Stimulated activated CD8-positive, alpha-beta memory T cell treated with anti-CD3 and anti-CD28 coated beads, Interleukin-12 subunit alpha, Interleukin-12 subunit beta, amount 100 ng/mL, for 24 hours (primary cell): ENCODE measurements around the gene PCBD1.
"Not testable (repeated sequence)": the region's sequence is repeated elsewhere in the genome, so short reads cannot be mapped to it uniquely, and the experiment has no call there.

ENCODE experiments used
- DNase-seq: peaks from one replicate; pipeline ENCODE4 v3.0.0-alpha.2; 2020; ENCODE audit errors: extremely low read depth

PCBD1 gene

GRCh38 chr10:70887804-70888800 lies at the start of gene PCBD1:
Gene PCBD1, minus strand, starts transcription at chr10:70888565. Its CDS starts 32 bp downstream, at chr10:70888533.
- DNase-seq, result peak; percentile 36

- DNase-seq, result no peak
These were observed 49.3 kb upstream of the PCBD1 start for GRCh38 chr10:70937661-70938060.

DNA sequence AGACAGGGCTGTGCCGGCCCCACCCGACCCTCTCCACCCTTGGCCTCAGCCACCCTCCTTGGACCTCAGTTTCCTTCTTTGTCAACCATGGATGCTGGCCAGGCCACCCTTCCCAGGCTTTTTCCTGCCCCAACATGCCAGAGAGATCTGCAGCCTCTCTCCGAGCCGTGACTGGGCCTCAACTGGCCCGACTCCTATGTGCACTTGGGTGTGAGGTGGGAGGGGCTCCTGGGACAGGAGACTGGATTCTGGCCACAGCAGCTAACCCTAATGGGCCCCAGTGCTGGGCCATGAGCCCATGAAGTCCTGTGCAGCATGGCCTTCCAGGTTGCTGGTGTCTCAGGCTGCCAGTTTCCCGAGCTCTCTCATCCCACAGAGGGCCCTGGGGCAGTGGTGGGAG lies 47.7 kb upstream of the PCBD1 start:
- DNase-seq, result no peak

DNA sequence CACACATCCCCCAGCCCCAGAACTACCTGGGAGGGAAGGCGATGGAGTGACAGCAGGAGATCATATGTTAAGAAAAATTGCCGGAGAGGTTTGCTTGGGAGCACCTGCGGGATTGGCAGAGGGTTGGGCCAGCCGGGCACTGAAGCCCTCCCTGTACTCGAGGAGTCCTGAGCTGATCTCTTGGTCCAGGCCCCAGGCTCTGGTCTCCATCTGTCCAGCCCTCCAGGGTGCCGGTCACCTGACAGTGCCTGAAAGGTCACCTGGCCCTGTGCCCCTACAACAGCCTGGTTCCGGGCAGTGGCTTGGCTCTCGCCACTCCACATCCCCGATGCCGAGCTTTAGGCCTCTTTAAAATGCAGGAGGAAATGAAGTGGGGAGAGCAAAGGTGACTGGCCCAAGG lies 47.3 kb upstream of the PCBD1 start:
- no peak for DNase-seq

GRCh38 chr10:70935125-70935625 lies 46.8 kb upstream of the PCBD1 start:
- no peak for DNase-seq

- DNase-seq, result no peak
These were observed 46.3 kb upstream of the PCBD1 start for GRCh38 chr10:70934701-70935100.

DNA sequence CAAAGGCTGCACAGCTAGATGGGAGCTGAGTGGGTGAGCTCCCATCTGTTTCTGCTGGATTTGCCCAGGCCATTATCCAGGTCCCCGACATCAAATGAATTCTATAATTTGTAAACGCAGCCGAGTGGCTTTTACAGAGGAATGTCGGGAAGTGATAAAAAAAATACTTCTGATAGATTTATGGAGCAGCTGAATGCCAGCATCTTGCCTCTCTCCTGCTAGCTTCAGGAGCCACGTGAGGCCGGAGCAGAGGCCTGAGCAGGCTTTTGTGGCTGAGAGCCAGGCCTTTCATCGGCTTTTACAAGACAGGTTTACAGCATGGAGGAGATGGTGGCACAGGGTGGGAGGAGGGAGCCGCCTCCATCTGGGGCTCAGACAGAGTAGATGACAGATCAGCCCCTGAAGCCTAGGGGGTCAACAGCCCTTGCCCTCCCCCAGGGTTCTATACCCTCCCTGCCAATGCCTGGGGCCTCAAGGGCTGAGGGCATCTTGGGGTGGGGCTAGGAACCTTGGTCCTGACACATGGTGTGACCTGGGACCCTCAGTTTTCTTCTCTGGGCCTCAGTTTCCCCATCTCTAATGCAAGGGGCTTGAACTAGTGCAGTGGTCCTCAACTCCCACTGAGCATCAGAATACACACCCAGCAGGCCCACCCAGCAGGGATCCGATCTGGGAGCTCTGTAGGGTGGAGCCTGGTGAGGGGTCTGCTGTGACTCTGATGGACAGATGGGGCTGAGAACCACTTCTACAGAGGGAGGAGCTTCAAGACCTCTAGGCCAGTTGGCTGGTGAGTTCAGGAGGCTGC lies 44.2 kb upstream of the PCBD1 start:
- DNase-seq, result no peak

GRCh38 chr10:70931168-70931815 lies 42.9 kb upstream of the PCBD1 start:
- no peak for DNase-seq

- no peak for DNase-seq
These were observed 42.1 kb upstream of the PCBD1 start for GRCh38 chr10:70930263-70931000.

DNA sequence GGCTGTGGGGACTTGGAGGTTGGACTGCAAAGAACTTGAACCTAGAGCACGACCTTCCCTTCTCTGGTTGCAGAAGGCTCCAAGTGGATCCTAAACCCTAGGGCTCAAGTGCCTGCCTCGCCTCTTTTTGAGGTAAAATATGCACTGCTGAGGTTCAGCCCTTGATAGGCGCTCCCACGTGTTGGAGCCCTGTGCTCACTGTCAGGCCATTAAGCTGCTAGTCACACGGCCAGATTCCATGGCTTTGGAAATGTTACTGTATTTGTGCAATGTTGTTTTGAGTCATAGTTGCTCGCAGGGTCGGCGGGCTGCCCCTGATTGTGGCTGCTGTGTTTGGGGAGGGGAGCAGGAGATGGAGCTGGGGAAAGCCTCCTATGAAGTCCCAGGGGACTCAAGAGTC lies 39.8 kb upstream of the PCBD1 start:
- DNase-seq, result no peak

GRCh38 chr10:70927189-70927943 lies 39.0 kb upstream of the PCBD1 start:
- no peak for DNase-seq

DNA sequence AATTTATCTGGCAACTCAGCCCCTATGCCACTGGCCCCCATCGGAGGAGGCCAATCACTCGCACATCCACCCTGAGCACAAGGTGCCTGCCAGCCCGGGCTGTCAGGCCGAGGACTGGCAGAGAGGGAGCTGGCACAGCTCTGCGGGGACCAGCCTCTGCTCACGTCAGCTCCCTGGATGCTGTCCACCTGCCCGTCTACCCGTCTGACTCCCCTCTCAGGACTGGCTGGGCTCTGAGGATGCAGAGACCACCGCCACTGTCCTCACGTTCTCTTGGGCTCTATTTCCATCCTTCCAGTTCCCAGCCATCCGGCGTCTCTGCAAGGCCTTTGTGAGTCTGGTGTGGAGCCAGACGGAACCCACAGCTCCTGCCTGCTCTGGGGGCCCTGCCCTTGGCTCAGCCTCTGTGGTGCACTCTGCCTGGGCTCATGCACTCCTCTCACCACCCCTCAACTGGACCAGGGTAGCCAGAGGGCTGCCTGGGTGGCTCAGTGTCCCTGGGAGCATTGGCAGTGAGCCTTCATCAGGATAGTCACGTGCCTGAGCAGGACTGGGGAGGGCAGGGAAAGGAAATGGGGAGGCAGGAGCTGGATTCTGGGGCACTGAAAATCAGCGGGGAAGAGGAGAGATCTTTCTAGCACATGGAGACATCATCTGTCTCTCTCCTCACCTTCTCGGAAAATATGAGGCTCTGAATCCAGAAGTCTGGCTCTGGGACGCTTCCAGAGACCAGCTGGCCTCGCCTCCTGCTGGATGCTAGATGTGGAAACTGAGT lies 38.0 kb upstream of the PCBD1 start:
- DNase-seq, result no peak

DNA sequence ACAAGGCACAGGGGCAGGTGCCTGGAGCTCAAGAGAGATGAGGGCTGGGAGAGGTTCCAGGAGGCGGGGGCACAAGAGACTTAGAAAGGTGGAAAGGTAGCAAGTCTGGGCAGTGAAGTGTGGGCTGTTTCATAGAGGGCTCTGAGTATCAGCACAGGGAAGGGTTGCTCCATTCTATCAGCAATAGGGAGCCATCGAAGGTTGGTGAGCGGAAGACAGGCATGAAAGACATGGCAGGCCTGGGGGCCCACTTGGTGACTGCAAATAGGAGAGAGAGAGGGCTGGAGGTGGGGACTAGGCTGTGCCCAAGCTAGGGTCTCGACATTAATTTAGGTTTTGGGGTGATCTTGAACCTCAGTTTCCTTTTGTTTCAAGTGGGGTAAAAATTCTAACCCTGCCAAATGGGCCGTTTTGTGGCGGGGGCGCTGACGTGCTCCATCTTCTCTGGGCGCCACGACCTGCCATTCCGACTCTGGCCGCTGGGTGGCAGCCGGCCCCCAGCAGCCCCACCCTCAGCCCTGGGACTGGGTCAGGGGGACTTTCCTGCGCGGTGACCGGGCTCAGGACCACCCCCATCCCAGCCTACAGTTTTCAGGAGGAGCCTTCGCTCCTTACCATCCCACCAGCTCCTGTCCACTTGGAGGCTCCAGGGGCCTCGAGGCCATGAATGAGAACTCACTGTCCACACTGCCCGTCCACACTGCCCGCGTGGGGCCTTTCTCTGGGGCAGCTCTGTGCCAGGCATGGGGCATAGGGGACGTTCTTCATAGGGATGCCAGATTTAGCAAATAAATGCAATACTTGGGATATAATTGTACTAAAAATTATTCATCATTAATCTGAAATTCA lies 37.2 kb upstream of the PCBD1 start:
- DNase-seq, result peak; percentile 21

- DNase-seq, result no peak
These were observed 35.3 kb upstream of the PCBD1 start for GRCh38 chr10:70923696-70924095.

DNA sequence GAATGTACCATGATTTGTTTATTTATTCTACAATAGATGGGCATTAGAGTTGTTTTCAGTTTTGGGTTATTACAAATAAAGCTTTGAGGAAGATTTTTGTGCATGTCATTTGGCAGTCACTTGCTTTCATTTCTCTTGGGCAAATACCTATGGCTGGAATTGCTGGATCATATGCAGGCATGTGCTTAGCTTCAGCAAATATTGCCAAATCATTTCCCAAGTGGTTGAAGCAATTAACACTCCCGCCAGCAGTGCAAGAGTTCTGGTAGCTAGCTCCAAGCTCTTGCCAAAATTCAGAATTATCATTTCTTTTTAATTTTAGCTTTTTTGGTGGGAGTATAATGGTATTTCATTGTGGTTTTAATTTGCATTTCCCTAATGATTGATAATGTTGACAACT lies 32.9 kb upstream of the PCBD1 start:
- DNase-seq, result no peak

DNA sequence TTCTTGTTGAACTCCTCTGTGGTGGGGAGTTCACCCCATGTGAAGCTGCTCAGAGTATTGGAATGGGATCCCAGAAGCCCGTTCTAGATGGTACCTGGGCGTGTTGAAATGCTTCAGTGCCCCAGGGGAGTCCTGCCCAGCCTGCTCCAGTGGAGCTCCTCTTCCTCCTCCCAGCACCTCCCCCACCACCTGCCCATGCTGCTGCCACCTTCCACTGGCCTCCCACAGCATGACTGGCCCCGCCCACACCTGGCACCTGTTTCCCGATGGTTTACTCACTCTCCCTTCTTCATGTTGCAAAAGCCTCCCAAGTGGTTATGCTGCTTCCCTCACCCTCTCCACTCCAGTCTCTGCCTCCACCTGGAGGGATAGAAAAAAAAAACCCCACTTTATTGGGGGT lies 32.2 kb upstream of the PCBD1 start:
- no peak for DNase-seq

GRCh38 chr10:70919906-70920305 lies 31.5 kb upstream of the PCBD1 start:
- not testable (repeated sequence) for DNase-seq

- no peak for DNase-seq
These were observed 30.6 kb upstream of the PCBD1 start for GRCh38 chr10:70918851-70919530.
